Uterus (tissue), 4 donors: ENCODE results near the gene LINS1. TPM values are rescaled to one million over a fixed set of nuclear protein-coding genes. Genes with fewer than 3 reads are reported as not detected.

Experiments used
- DNase-seq, 2 donors: peaks; one replicate each; pipeline ENCODE4 v3.0.0-alpha.2; 2019 to 2020
- H3K27ac ChIP-seq, 2 donors: fragments of 200-600 bp; sonication (generic); 1 replicate in 1 of 2; 2 replicates in 1 of 2; pipeline ENCODE4 v1.5.1; 2016 to 2018
- H3K27me3 ChIP-seq, 2 donors: fragments of 200-600 bp; sonication (generic); one replicate each; pipeline ENCODE4 v1.5.1; 2018 to 2019; ENCODE audit warnings: control low read depth in 1 of 2
- H3K36me3 ChIP-seq, 2 donors: fragments of 200-600 bp; sonication (generic); one replicate each; pipeline ENCODE4 v1.5.1; 2019; ENCODE audit warnings: control low read depth in 1 of 2
- H3K4me1 ChIP-seq, 2 donors: fragments of 200-600 bp; sonication (generic); one replicate each; pipeline ENCODE4 v1.5.1; 2018 to 2019; ENCODE audit warnings: control low read depth in 1 of 2
- H3K4me3 ChIP-seq, 2 donors: fragments of 200-600 bp; sonication (generic); 1 replicate in 1 of 2; 2 replicates in 1 of 2; pipeline ENCODE4 v1.5.1; 2018 to 2019; ENCODE audit warnings: mild to moderate bottlenecking in 1 of 2
- H3K9me3 ChIP-seq, 2 donors: fragments of 200-600 bp; sonication (generic); one replicate each; pipeline ENCODE4 v1.5.1; 2019; ENCODE audit warnings: control low read depth in 1 of 2
- POLR2A ChIP-seq, 2 donors: fragments of 450-650 bp; IDR thresholded peaks; one replicate each; pipeline ENCODE4 v1.6.1; 2016; ENCODE audit warnings: antibody characterized with exemption in 2 of 2, mild to moderate bottlenecking in 1 of 2, moderate library complexity in 1 of 2
- intact Hi-C: fragments of 100-400 bp; cut with DNase I; formaldehyde crosslinking; loops from one replicate; pipeline ENCODE4 v1.15.1; 2023; ENCODE audit warnings: low total_unique reads
- total RNA-seq, 4 donors: library from RNA; depleted of rRNA in 3 of 4; stranded (reverse); fragments of >200 nt in 3 of 4; gene quantifications; one replicate each; pipeline versions ENCODE4 v1.1.0 to v1.2.4, GENCODE V29; 2014 to 2023
- TF ChIP-seq, protein P1 (sequence below), 4 experiments: fragments of 200-600 bp in 2 of 4; fragments of 450-650 bp in 2 of 4; sonication (generic) in 2 of 4; IDR thresholded peaks; one replicate each; pipeline ENCODE4 v1.5.1; 2016 to 2019; ENCODE audit warnings: antibody characterized with exemption in 4 of 4, mild to moderate bottlenecking in 2 of 4, moderate library complexity in 1 of 4
- donor health status: DM: yes; HTN: yes; CAD: no.

Gene LINS1
- total RNA-seq, 4 donors from 2014 or later = 17.4 to 108 (median 52.8) TPM

DNA sequence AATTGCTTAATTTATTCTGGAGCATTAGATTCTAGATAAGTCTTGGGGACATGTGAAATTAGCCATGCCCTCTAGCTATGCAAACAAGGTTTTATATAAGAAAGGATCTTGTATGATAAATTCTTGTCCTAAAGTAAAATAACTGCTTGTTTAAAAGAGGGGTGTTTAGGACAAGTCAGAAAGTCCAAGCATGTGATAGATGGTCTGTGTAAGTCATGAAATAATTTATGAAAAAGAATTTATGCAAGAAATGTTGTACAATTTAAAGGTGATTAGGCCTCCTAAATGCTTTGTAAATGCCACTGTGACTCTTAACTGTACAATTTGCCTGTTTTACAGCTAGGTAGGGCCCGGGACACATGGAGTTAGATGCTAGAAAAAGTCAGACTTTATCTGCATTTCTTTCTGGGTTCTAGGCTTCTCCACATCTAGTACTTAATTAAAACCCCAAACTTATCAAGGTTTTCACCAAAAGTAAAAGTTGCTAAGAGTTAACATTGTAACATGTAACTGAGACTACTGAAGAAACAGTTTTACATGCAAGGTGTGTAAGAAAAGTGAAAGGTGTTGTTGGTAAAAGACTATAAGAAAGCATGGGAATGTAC lies 13.2 kb downstream of the LINS1 start:
- H3K4me3 ChIP-seq = no peak overlapping the region
- H3K9me3 ChIP-seq = no peaks in the 10 kb centered on the region
- intact Hi-C loops = no loop called here
- H3K27me3 ChIP-seq = no peaks in the 10 kb centered on the region
- no peak for TF ChIP-seq POLR2A (IDR thresholded peaks at IDR 0.05)
- TF ChIP-seq, protein P1, sequence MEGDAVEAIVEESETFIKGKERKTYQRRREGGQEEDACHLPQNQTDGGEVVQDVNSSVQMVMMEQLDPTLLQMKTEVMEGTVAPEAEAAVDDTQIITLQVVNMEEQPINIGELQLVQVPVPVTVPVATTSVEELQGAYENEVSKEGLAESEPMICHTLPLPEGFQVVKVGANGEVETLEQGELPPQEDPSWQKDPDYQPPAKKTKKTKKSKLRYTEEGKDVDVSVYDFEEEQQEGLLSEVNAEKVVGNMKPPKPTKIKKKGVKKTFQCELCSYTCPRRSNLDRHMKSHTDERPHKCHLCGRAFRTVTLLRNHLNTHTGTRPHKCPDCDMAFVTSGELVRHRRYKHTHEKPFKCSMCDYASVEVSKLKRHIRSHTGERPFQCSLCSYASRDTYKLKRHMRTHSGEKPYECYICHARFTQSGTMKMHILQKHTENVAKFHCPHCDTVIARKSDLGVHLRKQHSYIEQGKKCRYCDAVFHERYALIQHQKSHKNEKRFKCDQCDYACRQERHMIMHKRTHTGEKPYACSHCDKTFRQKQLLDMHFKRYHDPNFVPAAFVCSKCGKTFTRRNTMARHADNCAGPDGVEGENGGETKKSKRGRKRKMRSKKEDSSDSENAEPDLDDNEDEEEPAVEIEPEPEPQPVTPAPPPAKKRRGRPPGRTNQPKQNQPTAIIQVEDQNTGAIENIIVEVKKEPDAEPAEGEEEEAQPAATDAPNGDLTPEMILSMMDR (IDR thresholded peaks at IDR 0.05) = no peak
- DNase-seq = no peak
- H3K36me3 ChIP-seq = no peaks in the 10 kb centered on the region
- no peaks in the 10 kb centered on the region for H3K4me1 ChIP-seq
- no peak overlapping the region for H3K27ac ChIP-seq

DNA sequence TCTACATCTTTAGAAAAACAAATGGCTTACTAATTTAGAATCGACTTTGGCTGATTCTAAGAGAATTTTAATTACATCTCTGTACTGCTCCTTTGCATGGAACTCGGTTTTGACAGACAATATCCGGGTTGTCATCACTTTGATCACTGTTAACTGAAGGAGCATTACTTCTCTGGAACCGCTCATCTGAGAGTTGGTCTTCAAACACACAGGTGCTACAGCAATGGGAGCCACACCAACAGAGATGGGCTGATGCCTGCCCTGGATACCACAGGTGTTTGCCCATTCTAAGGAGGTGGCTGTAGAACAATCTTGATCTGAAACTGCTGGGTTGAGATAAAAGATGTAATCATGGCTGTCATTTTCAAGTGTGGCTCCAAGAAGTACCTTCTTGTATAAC lies 21.6 kb downstream of the LINS1 start:
- no peak for DNase-seq
- no peaks in the 10 kb centered on the region for H3K27me3 ChIP-seq
- H3K9me3 ChIP-seq = no peaks in the 10 kb centered on the region
- H3K4me3 ChIP-seq = no peak overlapping the region
- TF ChIP-seq POLR2A (IDR thresholded peaks at IDR 0.05) = no peak
- TF ChIP-seq, protein P1 (IDR thresholded peaks at IDR 0.05) = no peak
- no peaks in the 10 kb centered on the region for H3K36me3 ChIP-seq
- H3K4me1 ChIP-seq = peaks cover 0 to 8% of the 10 kb centered on the region in 2 donors
- no peak overlapping the region for H3K27ac ChIP-seq
- intact Hi-C loops = no loop called here

DNA sequence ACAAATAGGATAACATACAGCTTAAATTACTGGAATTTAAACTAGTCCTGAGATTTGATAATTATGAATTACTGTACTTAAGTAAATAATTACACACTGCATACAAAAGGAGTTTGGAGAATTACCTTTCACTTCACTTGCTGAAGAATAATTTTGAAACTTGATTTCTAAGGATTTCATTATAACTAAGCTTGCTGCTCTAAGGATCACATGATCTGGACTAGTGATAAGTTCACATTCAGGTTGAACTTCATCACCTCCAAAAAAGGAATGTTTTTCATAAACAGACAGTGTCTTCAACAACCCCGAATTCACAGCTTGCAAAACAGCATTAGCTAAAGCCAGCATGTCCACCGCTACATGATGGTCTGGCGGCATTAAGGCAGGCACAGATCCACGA lies 28.5 kb downstream of the LINS1 start:
- no peaks in the 10 kb centered on the region for H3K9me3 ChIP-seq

DNA sequence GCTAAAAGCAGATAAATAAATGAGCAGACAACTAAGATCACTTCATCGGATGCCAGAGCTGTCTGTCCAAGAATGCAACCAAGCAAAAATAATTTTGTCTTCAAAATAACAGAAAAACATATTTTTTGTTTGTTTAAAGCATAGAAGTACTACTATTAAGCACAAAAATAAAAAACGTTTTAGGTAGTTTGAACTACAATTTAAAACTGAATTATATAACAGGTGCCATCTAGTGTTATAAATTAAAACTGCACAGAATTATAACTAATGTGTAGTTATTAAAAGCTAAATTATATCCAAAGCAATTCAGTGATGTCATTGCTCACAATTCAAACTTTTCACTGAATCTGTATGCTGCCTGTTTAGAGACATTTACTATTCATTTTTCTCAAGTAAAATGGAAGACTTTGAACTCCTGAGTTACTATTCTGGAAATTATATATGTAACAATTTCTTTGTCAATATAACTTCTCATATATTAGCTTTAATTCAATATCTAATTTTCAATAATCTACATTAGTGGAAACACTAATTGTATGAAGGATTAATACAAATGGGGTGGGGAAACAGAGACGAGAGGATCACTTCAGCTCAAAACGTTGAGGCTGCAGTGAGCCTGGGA lies 29.5 kb downstream of the LINS1 start:
- no peaks in the 10 kb centered on the region for H3K36me3 ChIP-seq
- intact Hi-C loops = loop anchor here (5.0 kb wide), 1 partner anchor 220 kb away; no protein-coding TSS in a partner anchor
- no peak for DNase-seq
- no peaks in the 10 kb centered on the region for H3K9me3 ChIP-seq
- H3K4me3 ChIP-seq = no peak overlapping the region
- no peaks in the 10 kb centered on the region for H3K27me3 ChIP-seq
- TF ChIP-seq, protein P1 (IDR thresholded peaks at IDR 0.05) = peak; percentile 39 to 55 (median 48)
- TF ChIP-seq POLR2A (IDR thresholded peaks at IDR 0.05) = no peak
- H3K27ac ChIP-seq = no peak overlapping the region
- no peaks in the 10 kb centered on the region for H3K4me1 ChIP-seq

More for the DNA sequence above, 28.5 kb downstream of the LINS1 start:
- H3K4me1 ChIP-seq = no peaks in the 10 kb centered on the region
- H3K27ac ChIP-seq = no peak overlapping the region
- intact Hi-C loops = loop anchor here (5.0 kb wide), 1 partner anchor 221 kb away; no protein-coding TSS in a partner anchor
- H3K27me3 ChIP-seq = no peaks in the 10 kb centered on the region
- DNase-seq = no peak
- no peak overlapping the region for H3K4me3 ChIP-seq
- TF ChIP-seq, protein P1 (IDR thresholded peaks at IDR 0.05) = no peak
- TF ChIP-seq POLR2A (IDR thresholded peaks at IDR 0.05) = no peak
- H3K36me3 ChIP-seq = no peaks in the 10 kb centered on the region

DNA sequence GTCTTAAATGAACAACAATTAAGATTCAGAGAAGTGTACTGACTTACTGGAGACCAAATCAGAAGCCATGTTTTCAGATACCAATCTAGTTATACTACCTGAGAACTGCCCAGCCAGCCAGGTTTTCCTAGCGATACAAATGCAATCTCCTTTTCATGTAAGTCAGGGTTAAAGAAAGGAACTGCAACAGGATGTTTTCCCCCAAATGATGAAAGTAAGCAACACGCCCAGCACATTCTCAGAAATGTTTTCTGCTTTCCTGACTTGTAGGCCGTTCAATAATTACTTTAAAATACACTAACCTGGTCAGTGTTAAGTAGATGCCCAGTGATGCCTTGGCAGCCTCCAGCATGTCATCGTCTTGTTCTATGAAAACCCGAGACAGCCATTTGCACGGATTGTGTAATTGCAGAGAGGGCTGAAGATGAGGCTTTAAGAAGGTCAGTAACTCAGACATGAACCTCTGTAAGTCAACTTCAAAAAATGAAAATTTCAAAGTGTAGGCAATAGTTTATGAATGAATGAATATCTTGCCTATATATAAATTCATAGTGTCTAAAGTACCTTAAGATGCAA lies 30.3 kb downstream of the LINS1 start:
- Histone ChIP-seq H3K36me3 (no peaks in the 10 kb centered on the region), H3K9me3 (no peaks in the 10 kb centered on the region), H3K4me3 (no peak overlapping the region), H3K27me3 (no peaks in the 10 kb centered on the region), H3K27ac (no peak overlapping the region), H3K4me1 (no peaks in the 10 kb centered on the region)
- no peak for DNase-seq
- TF ChIP-seq POLR2A (IDR thresholded peaks at IDR 0.05) = no peak
- TF ChIP-seq, protein P1 (IDR thresholded peaks at IDR 0.05) = no peak
- intact Hi-C loops = loop anchor here (5.0 kb wide), 1 partner anchor 219 kb away; no protein-coding TSS in a partner anchor
